ENCODE measurements around the gene PADI1. TPM values are rescaled to one million over a fixed set of nuclear protein-coding genes. Genes with fewer than 3 reads are reported as not detected.

The PADI1 gene
- total and polyA plus RNA-seq, 7 donors, result not detected

- H3K9me3 ChIP-seq, result no peaks in the 10 kb centered on the region
- ATAC-seq (no peak), DNase-seq (peak in 1 of 2 donors; percentile 19)
- H3K4me1 ChIP-seq, result no peaks in the 10 kb centered on the region
- TF ChIP-seq CTCF (IDR thresholded peaks at IDR 0.05), result no peak
- WGBS, 3 donors, result 55 to 72% (median 66%) methylated on average over 8 to 9 of the region's 9 CpGs
- peaks cover 0 to 3% (median 0%) of the 10 kb centered on the region in 3 donors for H3K27me3 ChIP-seq (ENCODE audit: insufficient read depth in 3 of 3, low read length in 2 of 3)
- no peaks in the 10 kb centered on the region for H3K36me3 ChIP-seq (ENCODE audit: insufficient read depth in 1 of 2, low read depth in 1 of 2)
- no peak overlapping the region for H3K27ac ChIP-seq
- intact Hi-C loops (cut with DNase I), result no loop called here
- no peak overlapping the region for H3K4me3 ChIP-seq
Measured at GRCh38 chr1:17198476-17199258, 6.3 kb upstream of the PADI1 start.

- no peaks in the 10 kb centered on the region for H3K4me1 ChIP-seq
- DNase-seq, result peak in 1 of 2 donors; percentile 21
- no peaks in the 10 kb centered on the region for H3K36me3 ChIP-seq (ENCODE audit: insufficient read depth in 1 of 2, low read depth in 1 of 2)
- no peak for TF ChIP-seq CTCF (IDR thresholded peaks at IDR 0.05)
- no peak overlapping the region for H3K4me3 ChIP-seq
- WGBS, 3 donors, result 76 to 79% (median 76%) methylated on average over 9 of the region's 9 CpGs
- no peak overlapping the region for H3K27ac ChIP-seq
- H3K27me3 ChIP-seq (ENCODE audit: insufficient read depth in 3 of 3, low read length in 2 of 3), result peaks cover 0 to 3% (median 0%) of the 10 kb centered on the region in 3 donors
- no peaks in the 10 kb centered on the region for H3K9me3 ChIP-seq
- no peak for ATAC-seq
- intact Hi-C loops (cut with DNase I), result no loop called here
Measured at GRCh38 chr1:17199267-17200044, 5.5 kb upstream of the PADI1 start.

GRCh38 chr1:17200246-17200645 is 4.7 kb upstream of the PADI1 start:
- Histone ChIP-seq H3K4me3 (no peak overlapping the region), H3K4me1 (no peaks in the 10 kb centered on the region), H3K36me3 (ENCODE audit: insufficient read depth in 1 of 2, low read depth in 1 of 2) (no peaks in the 10 kb centered on the region), H3K27me3 (ENCODE audit: insufficient read depth in 3 of 3, low read length in 2 of 3) (peaks cover 0 to 3% (median 0%) of the 10 kb centered on the region in 3 donors), H3K27ac (no peak overlapping the region), H3K9me3 (no peaks in the 10 kb centered on the region)
- WGBS, 3 donors, result 60 to 70% (median 64%) methylated on average over 8 of the region's 8 CpGs
- ATAC-seq (no peak), DNase-seq (no peak)
- intact Hi-C loops (cut with DNase I), result no loop called here
- TF ChIP-seq CTCF (IDR thresholded peaks at IDR 0.05), result no peak

GRCh38 chr1:17200756-17201155 is 4.2 kb upstream of the PADI1 start:
- Histone ChIP-seq H3K9me3 (no peaks in the 10 kb centered on the region), H3K36me3 (ENCODE audit: insufficient read depth in 1 of 2, low read depth in 1 of 2) (no peaks in the 10 kb centered on the region), H3K4me3 (no peak overlapping the region), H3K4me1 (no peaks in the 10 kb centered on the region), H3K27me3 (ENCODE audit: insufficient read depth in 3 of 3, low read length in 2 of 3) (peaks cover 0 to 3% (median 0%) of the 10 kb centered on the region in 3 donors), H3K27ac (no peak overlapping the region)
- intact Hi-C loops (cut with DNase I), result no loop called here
- no peak for ATAC-seq
- no peak for DNase-seq
- no peak for TF ChIP-seq CTCF (IDR thresholded peaks at IDR 0.05)
- WGBS, 3 donors, result 69 to 73% (median 70%) methylated on average over 5 of the region's 5 CpGs
